Amniotic epithelial cell (primary cell): ENCODE data around the gene FES.
"Not testable (repeated sequence)": the region's sequence is repeated elsewhere in the genome, so short reads cannot be mapped to it uniquely, and the experiment has no call there.

Experiments
- DNase-seq: peaks from one replicate; pipeline ENCODE4 v3.0.0-alpha.2; 2010; ENCODE audit warnings: low read depth

The FES gene

DNA sequence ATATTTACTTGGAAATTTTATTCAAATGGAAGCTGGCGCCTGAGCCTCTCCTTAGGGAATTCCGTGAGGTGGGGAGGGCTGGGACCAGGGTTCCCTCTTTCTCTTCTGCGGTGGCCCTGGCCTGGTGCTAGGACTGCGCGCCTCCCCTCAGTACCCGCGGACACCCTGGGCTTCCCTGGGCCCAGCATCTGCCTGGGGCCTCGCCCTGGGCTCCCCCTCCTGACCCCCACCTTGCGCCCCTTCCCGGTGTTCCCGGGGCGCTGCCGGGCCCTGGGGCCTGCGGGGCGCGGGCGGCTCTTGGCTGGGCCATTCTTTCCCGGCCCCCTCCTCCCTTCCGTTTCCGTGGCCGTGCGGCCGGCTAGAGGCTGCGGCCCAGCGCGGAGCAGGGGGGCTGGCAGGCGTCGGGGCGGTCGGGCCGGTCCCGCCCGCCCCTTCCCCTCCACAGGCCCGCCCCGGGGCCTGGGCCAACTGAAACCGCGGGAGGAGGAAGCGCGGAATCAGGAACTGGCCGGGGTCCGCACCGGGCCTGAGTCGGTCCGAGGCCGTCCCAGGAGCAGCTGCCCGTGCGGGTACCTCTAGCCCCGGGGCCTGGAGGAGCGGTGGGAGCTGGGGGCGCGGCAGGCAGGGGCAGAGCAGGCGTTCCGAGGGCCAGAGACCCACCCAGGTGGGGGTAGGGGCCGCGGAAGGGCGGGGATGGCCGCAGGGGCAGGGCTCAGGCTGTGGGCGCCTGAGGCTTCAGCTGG is at the start of gene FES:
Gene FES (plus strand): TSS at position 529 of the 743 bp plus-strand sequence. CDS start 542 bp downstream, outside the sequence.
- DNase-seq, result peak; percentile 53

DNA sequence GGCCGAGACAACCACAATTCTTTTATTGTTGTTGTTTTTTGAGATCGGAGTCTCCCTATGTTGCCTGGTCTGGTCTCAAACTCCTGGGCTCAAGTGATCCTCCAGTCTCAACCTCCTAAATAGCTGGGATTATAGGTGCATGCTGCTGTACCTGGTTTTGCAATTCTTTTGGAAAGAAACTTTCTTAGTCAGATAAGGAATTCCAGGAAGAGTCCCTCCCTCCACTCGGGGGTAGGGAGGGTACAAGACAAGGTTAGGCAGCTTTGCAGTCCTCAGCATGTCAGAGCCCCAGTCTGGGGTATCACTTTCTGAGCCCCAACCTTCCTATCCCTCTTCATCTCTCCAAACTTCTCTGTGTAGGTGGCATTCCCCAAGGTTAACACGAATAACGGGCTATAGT is 49.7 kb upstream of the FES start:
- DNase-seq, result no peak

DNA sequence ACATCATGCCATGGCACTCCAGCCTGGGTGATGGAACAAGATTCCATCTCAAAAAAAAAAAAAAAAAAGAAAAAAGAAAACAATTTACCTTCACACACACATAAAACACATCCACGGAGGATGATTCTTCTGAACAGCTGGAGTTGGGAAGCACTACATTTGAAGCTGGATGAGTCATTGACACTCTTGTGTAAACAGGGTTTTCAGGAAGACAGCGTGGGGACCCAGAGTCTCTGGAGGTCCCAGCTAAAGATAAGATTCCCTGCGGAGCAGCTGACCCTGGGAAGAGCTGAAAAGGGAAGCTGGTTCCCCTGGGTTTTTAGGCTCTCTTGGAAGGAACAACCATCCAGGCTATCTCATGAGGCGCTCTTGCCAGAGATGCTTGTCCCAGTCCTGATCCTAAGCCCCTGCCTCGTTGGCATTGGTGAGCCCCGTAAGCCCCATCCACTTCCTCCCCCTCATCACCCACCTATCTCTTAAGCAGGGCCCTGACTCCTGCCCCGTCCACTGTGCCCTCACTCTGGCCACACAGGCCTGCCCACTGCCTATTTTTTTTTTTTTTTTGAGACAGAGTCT is 47.9 kb upstream of the FES start:
- peak; percentile 93 for DNase-seq

DNA sequence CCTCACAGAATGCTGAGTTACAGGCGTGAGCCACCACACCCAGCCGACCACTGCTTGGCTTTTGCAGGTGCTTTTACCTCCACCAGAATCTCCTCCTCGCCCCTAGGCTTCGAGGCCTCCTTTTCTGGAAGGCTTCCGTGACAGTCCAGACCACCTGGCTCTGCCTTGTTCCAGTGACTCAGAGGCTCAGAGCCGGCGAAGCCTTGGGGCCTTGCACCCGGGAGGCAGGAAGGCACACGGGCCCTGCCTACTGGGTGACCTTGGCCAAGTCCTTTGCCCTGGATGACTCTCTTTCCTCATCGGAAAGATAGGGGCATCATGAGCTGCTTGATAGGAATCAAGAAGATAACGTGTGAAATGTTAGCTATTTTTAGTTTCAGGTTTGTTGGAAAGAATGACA is 47.2 kb upstream of the FES start:
- DNase-seq, result peak; percentile 40

DNA sequence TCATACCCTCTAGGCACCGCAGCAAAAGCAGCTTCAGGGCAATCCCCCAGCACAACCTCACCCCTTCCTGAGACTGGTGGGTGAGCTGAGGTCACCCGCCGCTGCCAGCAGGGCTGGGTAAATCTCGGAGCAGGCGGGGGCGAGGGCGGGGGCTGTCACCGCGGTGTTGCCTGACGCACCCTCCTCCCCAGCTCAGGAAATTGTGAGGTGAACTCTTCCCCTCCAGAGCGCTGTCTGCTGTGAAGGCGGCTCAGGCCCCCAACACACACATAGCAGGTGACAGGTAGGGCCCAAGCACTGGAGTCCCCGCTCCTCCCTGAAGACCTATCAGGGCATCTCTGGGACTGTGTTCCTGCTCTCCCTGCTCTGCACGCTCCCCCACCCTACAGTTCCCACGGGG is 46.2 kb upstream of the FES start:
- DNase-seq, result no peak

DNA sequence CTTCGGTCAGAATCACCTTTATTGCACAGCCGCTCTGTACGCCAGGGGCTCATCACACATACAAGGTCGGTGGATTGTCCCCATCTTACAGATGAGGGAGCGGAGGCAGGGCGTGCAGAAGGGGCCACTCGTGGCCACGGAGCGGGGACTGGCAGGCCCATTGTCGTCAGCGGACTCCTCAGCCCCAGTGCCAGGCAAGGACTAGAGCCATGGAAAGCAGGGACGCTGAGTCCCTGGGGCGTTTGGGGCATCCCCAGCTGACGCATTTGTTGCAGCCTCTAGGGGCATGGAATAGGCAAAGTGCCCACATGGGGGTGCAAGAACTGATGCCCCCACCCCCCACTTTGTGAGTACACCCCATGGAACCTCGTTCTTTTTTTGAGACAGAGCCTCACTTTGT is 45.8 kb upstream of the FES start:
- DNase-seq, result no peak

DNA sequence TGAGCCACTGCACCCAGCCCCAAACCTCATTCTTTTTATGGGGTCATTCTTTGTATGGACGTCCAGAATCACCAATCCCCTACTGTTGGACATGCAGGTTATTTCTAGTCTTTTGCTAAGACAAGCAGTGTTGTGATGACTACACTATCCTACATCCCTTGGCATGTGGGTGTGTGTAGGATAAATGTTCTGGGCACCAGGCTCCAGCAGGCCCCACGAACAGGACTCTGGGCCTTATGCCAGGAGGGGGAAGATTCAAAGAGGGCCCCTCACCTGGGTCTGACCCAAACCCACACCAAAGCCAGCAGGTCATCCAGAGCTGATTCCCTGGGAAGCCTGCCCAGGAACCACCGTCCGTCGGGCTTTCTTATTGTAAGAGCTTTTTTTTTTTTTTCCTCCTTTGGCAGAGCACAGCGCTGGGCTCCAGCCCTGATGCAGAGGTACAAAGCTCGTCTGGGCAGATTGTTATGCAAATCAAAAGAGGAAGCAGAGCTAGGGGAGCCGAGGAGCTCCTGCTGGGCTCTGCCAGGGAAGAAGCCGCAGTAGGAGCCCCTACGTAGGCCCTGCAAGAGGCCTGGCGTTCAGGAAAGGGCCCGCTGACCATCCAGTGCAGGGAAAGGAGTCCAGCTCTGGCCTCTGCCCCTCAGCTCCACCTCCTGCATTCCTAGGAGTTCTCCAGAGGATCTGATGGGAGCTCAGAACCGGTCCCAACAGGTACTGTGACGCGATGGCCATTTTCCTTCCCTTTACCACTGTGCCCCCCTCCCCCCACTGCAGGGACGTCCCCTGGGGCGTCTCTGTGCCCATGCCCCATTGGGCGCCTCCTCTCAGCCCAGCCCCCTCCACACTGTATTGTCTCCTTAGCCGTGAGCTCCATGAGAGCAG is 44.9 kb upstream of the FES start:
- peak; percentile 99 for DNase-seq

DNA sequence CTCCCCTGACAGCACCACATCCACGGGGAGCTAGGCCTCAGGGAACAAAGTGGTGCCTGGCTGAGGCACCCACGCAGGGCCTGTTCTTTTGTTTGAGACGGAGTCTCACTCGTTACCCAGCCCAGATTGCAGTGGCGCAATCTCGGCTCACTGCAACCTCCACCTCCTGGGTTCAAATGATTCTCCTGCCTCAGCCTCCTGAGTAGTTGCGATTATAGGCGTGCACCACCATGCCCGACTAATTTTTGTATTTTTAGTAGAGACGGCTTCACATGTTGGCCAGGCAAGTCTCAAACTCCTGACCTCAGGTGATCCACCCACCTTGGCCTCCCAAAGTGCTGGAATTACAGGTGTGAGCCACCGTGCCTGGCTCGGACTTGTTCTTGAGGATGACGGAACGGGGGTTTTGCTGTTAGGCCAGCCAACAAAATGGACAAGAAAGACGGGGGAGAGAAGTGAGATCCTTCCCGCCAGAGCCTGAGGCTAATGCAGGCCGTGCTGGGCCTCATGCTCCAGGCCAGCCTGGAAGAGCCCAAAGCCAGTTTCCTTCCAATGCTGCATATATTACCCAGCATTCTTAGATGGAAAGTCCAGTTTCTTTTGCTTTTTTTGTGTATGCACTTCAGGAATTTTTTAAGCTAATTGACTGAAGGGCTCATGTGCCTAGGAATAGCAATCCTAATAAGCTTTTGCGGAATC is 44.0 kb upstream of the FES start:
- DNase-seq, result no peak

DNA sequence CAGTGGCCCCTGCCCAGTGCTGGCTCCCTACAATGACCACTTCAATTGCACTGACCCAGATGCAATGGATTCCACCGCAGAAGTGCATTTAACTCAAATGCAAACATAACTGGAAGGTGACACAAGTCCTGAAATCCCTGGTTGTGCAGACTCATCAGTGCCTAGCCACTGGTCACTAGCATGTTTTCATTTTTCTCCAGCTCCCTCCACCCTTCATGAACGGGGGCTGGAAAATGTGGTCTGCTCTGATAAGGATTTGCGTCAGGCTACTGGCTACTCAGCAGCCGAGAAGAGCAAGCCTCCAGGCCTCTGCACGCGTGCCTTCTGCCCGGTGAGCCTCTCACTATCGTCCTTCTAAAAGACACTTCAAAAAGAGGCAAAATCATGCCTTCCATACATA is 43.4 kb upstream of the FES start:
- peak; percentile 84 for DNase-seq

DNA sequence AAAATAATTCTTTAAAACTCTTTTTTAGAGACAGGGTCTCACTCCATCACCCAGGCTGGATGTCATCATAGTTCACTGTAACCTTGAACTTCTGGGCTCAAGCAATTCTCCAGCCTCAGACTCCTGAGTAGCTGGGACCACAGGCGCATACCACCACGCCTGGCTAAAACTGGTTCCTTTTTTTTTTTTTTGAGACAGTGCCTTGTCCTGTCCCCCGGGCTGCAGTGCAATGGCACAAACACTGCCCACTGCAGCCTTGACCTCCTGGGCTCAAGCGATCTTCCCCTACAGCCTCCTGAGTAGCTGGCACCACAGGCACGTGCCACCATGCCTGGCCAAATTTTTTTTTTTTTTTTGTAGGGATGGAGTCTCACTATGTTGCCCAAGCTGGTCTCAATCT is 39.6 kb upstream of the FES start:
- no peak for DNase-seq

DNA sequence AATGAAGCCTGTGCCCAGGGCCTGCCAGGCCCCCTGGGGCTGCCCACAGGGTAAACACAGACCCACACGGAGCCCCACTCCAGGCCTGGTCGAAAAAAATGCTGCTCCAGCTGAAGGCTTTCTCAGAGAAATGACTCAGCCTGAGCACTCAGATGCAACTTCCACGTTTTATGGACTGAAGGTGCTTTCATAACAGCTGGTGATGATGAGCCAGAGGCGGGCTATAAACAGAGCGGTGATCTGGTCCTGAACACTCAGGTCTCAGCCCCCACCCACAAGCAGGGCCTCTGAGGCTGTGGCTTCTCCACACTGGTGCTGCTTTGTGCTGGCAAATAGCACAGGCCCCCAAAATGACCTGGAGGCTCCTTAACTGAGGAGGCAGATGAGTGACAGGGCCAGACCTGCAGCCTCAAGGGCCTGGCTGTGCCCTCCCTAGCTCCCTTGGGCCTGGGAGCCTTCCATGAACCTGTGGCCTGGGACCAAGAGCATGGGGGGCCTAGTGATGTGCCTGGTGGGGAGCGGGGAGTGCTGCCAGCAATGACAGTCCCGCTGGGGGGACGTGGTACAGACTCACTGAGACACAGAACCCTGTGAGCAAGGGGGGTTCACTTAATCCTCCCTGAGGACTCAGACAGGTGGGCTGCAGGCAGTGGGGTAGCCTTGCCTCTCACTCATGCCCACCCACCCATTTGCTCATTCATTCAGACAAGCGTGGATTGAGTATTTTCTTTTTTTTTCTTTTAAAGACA is 38.9 kb upstream of the FES start:
- DNase-seq, result peak; percentile 93

DNA sequence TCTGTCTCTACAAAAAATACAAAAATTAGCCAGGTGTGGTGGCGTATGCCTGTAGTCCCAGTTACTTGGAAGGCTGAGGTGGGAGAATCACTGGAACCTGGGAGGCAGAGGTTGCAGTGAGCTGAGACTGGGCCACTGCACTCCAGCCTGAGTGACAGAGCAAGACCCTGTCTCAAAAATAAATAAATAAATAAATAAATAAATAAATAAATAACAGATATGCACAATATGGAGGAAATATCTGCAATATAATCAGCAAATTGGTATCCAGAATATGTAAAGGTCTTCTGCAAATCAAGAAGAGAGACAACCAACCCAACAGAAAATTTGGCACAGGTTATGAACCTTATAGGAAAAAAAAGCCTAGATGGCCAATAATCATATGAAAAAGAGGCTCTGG is 34.9 kb upstream of the FES start:
- not testable (repeated sequence) for DNase-seq

DNA sequence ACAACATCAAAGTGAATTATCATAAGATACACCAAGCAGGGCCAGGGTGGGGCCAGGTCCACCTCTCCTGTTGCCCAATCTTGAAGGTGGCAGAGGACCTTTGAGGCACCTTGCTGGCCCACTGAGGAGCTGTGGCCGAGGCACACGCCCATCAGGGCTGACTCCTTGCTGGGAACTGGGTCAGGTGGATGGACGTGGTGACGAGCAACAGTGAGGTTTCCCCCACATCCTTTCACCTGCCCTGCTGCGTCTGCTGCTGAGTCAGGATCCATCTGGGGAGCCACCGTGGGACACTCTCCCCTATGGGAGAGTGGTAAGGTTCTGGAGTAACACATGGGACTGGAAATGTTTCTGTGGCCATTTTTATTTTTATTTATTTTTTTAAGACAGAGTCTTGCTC is 33.2 kb upstream of the FES start:
- no peak for DNase-seq

DNA sequence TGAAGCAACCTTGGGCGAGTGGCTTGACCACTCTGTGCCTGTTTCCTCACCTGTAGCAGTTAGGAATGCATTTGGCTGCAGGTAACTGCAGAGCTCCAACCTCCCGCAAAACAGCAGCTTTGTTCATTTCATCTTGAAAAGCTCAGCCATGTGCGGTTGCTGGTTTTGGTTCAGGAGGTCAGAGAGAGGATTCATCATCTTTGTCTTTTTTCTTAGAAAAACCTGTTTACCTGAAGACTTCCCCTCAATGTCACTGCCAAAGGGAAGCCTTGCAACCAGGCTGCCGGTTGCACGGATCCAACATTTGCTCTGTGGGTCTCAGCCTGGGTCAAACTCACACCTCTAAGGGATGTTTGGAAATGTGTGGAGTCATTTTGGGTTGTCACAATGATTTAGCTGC is 32.4 kb upstream of the FES start:
- no peak for DNase-seq

DNA sequence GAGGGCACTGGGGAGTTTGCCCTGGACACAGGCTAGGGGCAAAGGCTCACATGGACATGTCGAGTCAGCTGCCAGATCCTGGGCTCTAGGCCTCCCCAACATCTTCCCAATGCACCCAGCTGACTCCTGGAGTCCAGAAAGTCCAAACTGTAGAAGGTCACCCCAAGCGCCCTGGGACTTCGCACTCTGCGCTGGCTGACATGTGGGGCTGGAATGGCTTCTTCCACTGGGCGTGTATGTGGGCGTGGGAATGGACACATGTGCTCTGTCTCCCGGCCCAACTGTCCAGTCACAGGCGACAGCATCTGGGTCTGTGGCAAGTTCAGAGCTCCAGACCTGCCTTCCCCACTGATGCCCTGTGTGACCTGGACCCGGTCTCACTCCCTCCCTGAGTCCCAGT is 29.2 kb upstream of the FES start:
- no peak for DNase-seq

DNA sequence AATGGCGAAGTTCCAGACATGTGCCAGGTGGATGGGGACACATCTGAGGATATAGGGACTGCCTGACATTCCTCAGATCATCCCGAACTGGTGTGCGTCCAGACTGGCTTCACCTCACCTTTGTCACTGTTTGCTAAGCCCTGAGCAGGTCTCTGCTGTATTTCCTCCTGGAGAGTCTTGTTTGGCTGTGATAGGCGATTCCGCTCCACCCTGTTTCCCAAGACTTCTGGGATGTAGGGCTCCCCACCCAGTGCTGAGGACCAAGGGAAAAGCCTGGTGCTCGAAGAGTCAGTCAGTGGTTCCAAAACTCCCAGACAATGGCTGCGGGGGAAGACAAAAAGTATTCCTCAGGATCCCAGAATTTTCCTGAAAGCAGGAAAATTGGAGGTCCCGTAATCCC is 27.0 kb upstream of the FES start:
- DNase-seq, result no peak

DNA sequence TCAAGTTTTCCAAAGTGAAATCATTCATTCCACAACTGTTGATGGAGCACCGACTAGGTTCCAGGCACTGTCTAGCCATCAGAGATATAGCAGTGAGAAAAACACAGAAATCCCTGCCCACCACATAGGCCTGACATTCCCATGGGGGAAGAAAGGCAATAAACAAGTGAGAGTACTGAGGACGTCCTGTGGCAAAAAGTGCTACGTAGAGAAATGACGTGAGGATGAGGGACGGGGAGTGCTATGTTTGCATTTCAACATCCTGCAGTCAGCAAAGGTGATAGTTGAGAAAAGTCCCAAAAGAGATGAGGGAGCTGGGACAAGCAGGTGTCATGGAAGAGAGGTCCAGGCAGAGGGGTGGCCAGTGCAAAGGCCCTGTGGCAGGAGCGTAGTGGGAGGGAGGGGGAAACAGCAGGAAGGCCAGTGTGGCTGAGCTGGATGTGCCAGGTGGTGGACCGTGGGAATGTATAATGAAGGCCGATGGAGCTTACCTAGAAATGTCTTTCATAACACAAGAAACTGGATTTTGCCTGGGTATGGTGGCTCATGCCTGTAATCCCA is 26.3 kb upstream of the FES start:
- no peak for DNase-seq

DNA sequence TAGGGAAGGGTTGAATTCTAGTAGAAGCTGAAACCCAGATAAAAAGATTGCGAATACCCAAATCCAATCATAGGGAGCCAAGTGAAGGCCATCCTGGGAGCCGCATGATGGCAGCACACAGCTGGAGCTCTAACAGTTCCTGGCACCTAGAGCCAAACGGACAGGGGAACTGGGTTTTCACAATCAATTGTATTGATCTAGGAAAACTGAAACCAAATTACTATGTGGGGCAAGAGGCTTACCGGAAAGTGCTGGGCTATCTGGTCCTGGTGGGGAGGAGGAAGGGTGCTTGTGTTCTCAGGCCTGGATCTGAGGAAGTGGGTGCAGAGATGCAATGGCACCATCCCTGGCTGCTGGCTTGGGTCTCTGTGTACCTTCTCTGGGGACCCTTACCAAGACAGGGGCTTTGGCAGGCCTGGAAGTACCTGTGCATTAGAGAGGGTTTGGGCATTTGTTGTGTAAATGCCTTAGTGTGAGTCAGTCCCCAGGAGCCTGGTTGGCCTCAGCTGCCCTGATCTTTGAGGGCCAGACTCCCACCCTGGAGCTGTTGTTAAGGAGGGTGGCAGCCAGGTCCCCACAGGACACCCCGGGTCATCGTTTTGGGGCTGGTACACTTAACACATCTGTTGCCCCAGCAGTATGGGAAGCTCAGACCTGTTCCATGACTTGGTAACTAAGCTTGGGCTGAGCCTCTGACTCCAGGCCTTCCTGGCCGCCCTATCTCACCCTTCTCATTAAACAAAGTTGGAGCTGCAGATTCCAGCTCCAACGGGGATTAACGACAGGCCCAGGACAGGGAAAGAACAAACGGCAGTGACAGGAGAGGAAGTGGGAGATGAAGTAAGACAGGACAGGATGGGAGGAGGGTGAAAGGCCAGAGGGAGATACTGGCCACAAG is 24.8 kb upstream of the FES start:
- peak; percentile 15 for DNase-seq

DNA sequence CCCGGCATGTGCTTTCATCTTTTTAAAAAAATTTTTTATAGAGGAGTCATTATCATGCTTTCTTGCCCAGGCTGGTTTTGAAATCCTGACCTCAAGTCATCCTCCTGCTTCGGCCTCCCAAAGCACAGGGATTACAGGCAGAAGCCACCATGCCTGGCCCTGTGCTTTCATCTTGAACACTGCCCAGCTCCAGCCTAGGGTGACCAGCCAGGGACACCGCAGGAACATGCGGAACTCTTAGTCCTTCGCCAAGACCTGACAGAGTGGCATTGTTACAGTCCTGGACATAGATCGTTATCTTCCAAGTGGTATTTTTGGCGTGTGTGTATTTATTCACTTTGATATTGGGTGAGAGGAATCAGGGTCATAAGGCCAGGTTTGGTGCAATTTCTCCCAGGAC is 23.9 kb upstream of the FES start:
- DNase-seq, result no peak

DNA sequence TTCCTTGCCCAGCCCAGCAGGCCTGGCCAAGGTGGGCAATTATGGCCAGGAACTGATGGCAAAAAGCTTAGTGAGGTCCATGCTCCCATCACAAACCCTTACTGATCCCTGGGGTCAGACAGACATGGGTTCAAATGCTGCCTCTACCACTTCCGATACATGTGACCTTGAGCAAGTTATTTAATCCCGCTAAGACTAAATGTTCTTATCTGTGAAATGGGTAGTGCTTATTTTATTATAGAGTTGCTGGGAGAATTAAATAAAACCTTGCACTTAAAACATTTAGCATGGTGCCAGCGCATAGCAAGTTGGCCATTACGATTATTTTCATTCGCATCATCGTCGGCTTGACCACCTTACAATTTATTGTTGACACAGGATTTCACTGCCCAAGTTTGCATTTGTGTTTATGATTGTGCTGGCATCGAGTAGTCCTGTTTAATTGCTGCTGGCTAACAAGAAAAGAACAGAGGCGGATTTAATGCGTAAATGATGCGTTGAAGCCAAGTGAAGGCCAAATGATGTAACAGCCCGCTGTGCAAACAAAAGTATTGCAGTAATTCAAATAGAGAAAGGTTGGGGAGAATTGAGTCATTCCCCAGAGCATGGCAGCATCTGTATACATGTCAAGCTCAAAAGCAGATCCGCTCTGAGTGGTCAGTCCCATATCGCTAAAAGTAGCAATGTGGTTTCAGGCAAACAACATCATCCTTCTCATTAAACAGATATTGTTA is 23.2 kb upstream of the FES start:
- DNase-seq, result peak; percentile 77
